ENCODE measurements around the gene TTC23.
"Not testable (repeated sequence)": the region's sequence is repeated elsewhere in the genome, so short reads cannot be mapped to it uniquely, and the experiment has no call there.

The TTC23 gene

DNA sequence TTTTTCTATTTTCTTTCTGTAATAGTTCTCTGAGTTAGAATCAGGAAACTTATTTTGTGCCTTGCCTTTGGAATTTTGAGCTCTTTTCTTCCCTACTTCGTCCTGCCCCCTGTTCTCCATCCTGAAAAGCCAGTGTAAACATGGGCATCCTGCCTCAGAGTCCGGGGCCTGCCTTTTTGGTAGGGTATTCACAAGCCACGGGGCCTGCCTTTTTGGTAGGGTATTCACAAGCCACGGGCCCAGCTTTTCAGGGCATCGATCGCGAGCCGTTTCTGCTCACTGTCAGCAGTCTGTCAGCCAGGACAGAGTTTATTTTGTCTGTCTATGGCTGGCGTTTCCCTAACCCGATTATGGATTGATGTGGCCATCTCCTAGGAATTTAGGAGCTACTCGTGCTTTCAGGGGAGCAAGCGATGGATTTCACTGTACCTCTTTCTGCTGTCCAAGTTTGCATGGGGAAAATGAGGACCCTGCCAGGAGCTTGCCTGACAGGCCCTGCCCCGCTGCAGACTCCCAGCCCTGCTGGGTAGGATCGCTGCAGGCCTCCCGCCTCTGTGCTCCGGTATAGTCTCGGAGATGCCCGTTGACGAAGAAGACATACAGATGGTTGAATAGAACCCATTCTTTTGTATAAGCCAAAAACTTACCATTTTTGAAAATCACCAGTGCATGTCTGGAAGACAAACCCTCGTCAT is 131.7 kb downstream of the TTC23 start:
- no peak overlapping the region for H3K9ac ChIP-seq (ENCODE audit: low read length)
- H3K4me1 ChIP-seq (ENCODE audit: control insufficient read depth, insufficient read depth, low read length): peaks cover 6% of the 10 kb centered on the region; the same call in 1 of the 2 replicates
- no peak overlapping the region for H3K27ac ChIP-seq (ENCODE audit: low read depth, low read length)
- no peaks in the 10 kb centered on the region for H3K27me3 ChIP-seq (ENCODE audit: control insufficient read depth, insufficient read depth, low read length)
- H3K4me3 ChIP-seq (ENCODE audit: low read depth, low read length): no peak overlapping the region
- H3K36me3 ChIP-seq (ENCODE audit: control insufficient read depth, insufficient read depth, low read length): no peaks in the 10 kb centered on the region; the same call in 1 of the 2 replicates
- no peaks in the 10 kb centered on the region for H3K9me3 ChIP-seq (ENCODE audit: control insufficient read depth, insufficient read depth, low read depth, low read length)

DNA sequence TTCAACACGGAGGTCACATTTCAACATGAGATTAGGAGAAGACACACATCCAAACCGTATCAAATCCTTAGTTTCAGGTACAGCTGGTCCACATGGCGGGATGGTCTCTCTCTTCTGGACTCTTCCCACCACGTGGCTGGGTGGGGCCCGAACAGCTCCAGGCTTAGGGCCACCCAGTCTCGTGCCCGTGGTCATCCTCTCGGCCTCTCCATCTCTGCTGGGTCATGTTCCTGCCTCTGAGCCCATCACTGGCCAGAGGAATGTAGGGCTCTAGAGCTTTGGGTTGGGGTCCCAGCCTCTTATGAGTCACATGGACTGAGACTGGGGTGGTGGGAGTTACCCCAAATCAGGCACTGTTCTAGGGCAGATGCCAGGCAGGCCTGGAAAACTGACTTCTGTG is 132.3 kb downstream of the TTC23 start:
- Histone ChIP-seq H3K9me3 (ENCODE audit: control insufficient read depth, insufficient read depth, low read depth, low read length) (no peaks in the 10 kb centered on the region), H3K36me3 (ENCODE audit: control insufficient read depth, insufficient read depth, low read length) (no peaks in the 10 kb centered on the region; the same call in 1 of the 2 replicates), H3K4me3 (ENCODE audit: low read depth, low read length) (no peak overlapping the region), H3K4me1 (ENCODE audit: control insufficient read depth, insufficient read depth, low read length) (peaks cover 6% of the 10 kb centered on the region; the same call in 1 of the 2 replicates), H3K27ac (ENCODE audit: low read depth, low read length) (no peak overlapping the region), H3K27me3 (ENCODE audit: control insufficient read depth, insufficient read depth, low read length) (no peaks in the 10 kb centered on the region), H3K9ac (ENCODE audit: low read length) (no peak overlapping the region)

DNA sequence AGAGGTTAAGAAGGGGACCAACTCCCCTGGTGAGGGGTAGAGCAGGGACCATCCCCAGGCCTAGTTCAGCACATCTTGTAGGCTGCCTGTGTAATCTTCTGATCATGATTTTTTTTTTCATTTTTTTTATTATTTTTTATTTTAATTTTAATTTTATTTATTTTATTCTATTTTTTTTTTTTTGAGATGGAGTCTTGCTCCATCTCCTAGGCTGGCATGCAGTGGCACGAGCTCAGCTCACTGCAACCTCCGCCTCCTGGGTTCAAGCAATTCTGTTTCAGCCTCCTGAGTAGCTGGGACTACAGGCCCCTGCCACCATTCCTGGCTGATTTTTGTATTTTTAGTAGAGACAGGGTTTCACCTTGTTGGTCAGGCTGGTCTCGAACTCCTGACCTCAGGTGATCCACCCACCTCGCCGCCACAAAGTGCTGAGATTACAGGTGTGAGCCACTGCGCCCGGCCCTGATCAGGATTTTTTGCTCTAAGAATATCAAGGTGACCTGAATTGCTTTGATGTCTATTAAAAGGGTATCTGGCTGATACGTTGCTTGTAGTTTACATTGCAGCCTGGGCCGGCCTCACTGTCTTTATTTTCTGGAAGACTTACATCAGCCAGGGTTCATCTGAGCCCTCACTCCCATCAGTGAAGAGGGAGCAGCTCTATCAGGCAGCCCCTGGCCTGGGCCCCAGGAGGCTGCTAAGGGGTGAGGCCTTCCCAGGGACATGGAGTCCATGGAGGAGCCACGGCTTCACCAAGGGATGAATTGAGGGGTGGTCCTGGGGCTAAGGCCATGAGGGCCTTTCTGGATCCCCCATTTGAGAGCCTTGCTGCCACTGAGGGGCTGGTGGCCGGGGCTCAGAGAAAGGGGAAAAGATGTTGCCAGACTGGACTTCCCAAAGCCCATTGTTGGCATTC is 133.8 kb downstream of the TTC23 start:
- Histone ChIP-seq H3K4me1 (ENCODE audit: control insufficient read depth, insufficient read depth, low read length) (peaks cover 3% of the 10 kb centered on the region; the same call in 1 of the 2 replicates), H3K9ac (ENCODE audit: low read length) (no peak overlapping the region), H3K9me3 (ENCODE audit: control insufficient read depth, insufficient read depth, low read depth, low read length) (no peaks in the 10 kb centered on the region), H3K4me3 (ENCODE audit: low read depth, low read length) (no peak overlapping the region), H3K27me3 (ENCODE audit: control insufficient read depth, insufficient read depth, low read length) (no peaks in the 10 kb centered on the region), H3K27ac (ENCODE audit: low read depth, low read length) (no peak overlapping the region), H3K36me3 (ENCODE audit: control insufficient read depth, insufficient read depth, low read length) (no peaks in the 10 kb centered on the region; the same call in 1 of the 2 replicates)

DNA sequence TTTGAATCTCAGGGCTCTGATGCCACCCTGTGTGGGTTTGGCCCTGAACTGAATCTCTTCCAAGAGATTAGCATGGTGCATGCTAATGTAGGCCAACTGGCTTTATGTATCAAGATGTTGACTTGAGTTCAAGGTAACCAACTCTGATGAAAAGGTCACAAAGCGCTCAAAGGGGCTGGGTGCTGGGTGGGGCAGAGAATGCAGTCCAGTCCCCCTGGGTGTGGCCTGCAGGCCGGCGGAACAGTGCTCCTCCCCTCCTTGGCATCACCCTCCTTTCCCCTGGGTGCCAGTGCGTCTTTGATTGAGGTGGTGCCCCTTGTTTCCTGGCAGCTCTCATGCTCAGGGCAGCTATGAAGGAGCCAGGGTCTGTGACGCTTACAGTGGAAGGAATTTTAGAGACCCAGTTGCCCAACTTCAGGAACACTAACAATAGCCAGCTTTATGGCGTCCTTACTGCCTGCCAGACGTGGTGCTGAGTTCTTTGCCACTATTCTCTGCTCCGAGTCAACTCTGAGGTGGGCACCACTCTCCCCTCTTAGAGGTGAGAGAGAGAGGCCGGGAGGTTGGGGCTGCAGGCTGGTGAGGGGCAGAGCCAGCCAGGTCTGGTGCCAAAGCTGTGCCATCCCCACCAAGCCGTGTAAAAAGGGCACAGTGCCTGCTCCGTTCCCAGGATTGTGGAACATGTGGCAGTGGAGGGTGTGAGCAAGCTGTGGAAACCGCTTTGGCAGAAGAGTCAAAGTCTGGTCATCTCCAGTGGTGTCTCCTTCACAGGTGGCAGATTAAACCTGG is 134.7 kb downstream of the TTC23 start:
- H3K9me3 ChIP-seq (ENCODE audit: control insufficient read depth, insufficient read depth, low read depth, low read length): no peaks in the 10 kb centered on the region
- H3K27me3 ChIP-seq (ENCODE audit: control insufficient read depth, insufficient read depth, low read length): no peaks in the 10 kb centered on the region
- H3K9ac ChIP-seq (ENCODE audit: low read length): no peak overlapping the region
- no peaks in the 10 kb centered on the region; the same call in 1 of the 2 replicates for H3K36me3 ChIP-seq (ENCODE audit: control insufficient read depth, insufficient read depth, low read length)
- no peaks in the 10 kb centered on the region for H3K4me1 ChIP-seq (ENCODE audit: control insufficient read depth, insufficient read depth, low read length)
- H3K27ac ChIP-seq (ENCODE audit: low read depth, low read length): no peak overlapping the region
- H3K4me3 ChIP-seq (ENCODE audit: low read depth, low read length): no peak overlapping the region

DNA sequence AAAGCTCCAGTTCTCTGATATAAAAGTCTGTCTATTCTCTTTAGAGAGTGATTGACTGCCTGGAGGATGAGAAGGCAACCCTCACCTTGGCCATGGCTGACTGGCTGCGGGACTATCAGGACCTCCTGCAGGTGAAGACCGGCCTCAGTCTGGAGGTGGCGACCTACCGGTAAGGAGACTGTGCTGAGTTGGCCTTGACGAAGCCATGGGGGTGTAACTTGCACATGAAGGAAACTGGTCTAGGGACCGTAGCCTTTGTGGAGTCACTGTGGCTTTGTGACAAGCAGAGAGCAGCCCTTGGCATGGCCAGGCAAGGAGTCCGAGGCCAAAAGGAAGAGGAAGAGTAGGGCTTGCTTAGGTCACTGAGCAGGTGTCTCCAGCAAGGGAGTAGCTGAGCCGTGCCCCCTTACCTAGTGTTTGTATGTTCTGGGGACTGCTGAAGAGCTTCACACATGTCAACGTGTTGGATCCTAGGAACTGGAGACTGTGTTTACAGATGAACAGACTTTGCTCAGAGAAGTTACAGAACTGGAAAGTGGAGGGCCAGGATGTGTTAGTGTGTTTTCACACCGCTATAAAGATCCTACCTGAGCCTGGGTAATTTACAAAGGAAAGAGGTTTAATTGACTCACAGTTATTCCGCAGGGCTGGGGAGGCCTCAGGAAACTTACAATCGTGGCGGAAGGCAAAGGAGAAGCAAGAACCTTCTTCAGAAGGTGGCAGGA is 135.7 kb downstream of the TTC23 start:
- Histone ChIP-seq H3K4me3 (ENCODE audit: low read depth, low read length) (no peak overlapping the region), H3K36me3 (ENCODE audit: control insufficient read depth, insufficient read depth, low read length) (no peaks in the 10 kb centered on the region; the same call in 1 of the 2 replicates), H3K9me3 (ENCODE audit: control insufficient read depth, insufficient read depth, low read depth, low read length) (no peaks in the 10 kb centered on the region), H3K27ac (ENCODE audit: low read depth, low read length) (no peak overlapping the region), H3K27me3 (ENCODE audit: control insufficient read depth, insufficient read depth, low read length) (peaks cover 8% of the 10 kb centered on the region; the same call in 1 of the 2 replicates), H3K9ac (ENCODE audit: low read length) (no peak overlapping the region), H3K4me1 (ENCODE audit: control insufficient read depth, insufficient read depth, low read length) (no peaks in the 10 kb centered on the region)

DNA sequence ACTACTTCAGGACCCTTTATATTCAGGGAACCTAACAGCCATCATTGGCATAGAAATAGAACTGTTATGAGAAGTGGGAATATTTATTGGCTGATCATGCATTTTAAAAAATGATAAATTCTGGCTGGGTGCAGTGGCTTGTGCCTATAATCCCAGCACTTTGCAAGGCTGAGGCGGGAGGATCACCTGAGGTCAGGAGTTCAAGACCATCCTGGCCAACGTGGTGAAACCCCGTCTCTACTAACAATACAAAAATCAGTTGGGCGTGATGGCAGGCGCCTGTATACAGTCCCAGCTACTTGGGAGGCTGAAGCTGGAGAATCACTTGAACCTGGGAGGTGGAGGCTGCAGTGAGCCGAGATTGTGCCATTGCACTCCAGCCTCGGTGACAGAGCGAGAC is 137.7 kb downstream of the TTC23 start:
- not testable (repeated sequence) for H3K36me3 ChIP-seq (ENCODE audit: control insufficient read depth, insufficient read depth, low read length); H3K9me3 ChIP-seq (ENCODE audit: control insufficient read depth, insufficient read depth, low read depth, low read length); H3K4me3 ChIP-seq (ENCODE audit: low read depth, low read length); H3K9ac ChIP-seq (ENCODE audit: low read length); H3K4me1 ChIP-seq (ENCODE audit: control insufficient read depth, insufficient read depth, low read length); H3K27ac ChIP-seq (ENCODE audit: low read depth, low read length)
- H3K27me3 ChIP-seq (ENCODE audit: control insufficient read depth, insufficient read depth, low read length): peaks cover 19% of the 10 kb centered on the region

DNA sequence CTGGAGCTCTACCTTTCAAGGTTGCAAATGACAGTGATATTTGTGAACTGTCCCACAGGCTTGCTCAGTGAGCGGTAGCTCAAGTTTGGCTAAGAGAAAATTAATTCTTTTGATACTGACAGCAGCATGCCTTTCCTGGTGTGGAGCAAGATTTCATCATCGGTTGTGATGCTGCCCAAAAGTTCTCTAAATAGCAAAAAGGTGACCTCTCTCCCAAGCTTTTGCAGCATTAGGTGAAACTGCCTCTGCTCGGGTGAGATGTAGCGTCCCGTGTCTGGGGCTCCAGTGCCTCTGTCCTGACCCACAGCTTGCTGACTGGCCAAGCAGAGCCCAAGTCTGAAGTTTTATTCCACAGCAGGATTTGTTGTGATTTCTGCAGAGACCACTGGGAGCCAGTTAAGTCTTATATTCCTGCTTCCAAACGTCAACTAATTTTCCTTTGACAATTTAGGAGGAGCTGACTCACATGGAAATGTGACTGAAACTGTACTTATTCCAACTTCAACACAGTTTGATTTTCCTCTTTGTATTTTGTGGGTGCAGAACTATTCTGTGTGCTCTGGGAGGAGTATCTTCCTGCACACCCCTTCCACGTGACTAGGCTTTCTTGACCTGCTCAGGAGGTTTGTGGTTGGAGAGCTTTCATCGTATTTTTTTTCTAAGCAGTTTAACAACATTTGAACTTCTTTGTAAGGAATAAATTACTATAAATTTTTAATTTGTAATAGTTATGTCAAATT is 138.6 kb downstream of the TTC23 start:
- H3K4me3 ChIP-seq (ENCODE audit: low read depth, low read length): no peak overlapping the region
- H3K4me1 ChIP-seq (ENCODE audit: control insufficient read depth, insufficient read depth, low read length): no peaks in the 10 kb centered on the region
- no peaks in the 10 kb centered on the region for H3K9me3 ChIP-seq (ENCODE audit: control insufficient read depth, insufficient read depth, low read depth, low read length)
- H3K36me3 ChIP-seq (ENCODE audit: control insufficient read depth, insufficient read depth, low read length): no peaks in the 10 kb centered on the region; the same call in 1 of the 2 replicates
- no peak overlapping the region for H3K9ac ChIP-seq (ENCODE audit: low read length)
- H3K27ac ChIP-seq (ENCODE audit: low read depth, low read length): no peak overlapping the region
- H3K27me3 ChIP-seq (ENCODE audit: control insufficient read depth, insufficient read depth, low read length): peaks cover 28% of the 10 kb centered on the region

DNA sequence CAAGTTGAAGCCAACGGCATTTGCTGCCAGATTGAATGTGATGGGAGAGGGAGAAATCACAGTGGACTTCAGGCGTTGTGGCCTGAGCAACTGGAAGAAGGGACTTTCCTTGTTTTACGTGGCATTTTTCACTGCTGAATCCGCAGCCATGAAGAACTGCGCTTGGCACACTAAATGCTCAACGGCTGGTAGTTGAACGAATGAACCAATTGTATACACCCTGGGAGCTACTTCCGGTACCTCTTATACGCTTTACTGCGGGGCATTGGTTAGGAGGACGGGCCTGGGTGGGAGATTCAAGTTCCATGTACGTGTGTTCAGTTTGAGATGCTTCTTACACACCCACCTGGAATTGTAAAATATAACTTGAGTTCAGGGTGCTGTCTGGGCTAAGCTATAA is 139.3 kb downstream of the TTC23 start:
- Histone ChIP-seq H3K27ac (ENCODE audit: low read depth, low read length) (no peak overlapping the region), H3K27me3 (ENCODE audit: control insufficient read depth, insufficient read depth, low read length) (peaks cover 34% of the 10 kb centered on the region), H3K9me3 (ENCODE audit: control insufficient read depth, insufficient read depth, low read depth, low read length) (no peaks in the 10 kb centered on the region), H3K36me3 (ENCODE audit: control insufficient read depth, insufficient read depth, low read length) (no peaks in the 10 kb centered on the region; the same call in 1 of the 2 replicates), H3K9ac (ENCODE audit: low read length) (no peak overlapping the region), H3K4me3 (ENCODE audit: low read depth, low read length) (no peak overlapping the region), H3K4me1 (ENCODE audit: control insufficient read depth, insufficient read depth, low read length) (no peaks in the 10 kb centered on the region)

DNA sequence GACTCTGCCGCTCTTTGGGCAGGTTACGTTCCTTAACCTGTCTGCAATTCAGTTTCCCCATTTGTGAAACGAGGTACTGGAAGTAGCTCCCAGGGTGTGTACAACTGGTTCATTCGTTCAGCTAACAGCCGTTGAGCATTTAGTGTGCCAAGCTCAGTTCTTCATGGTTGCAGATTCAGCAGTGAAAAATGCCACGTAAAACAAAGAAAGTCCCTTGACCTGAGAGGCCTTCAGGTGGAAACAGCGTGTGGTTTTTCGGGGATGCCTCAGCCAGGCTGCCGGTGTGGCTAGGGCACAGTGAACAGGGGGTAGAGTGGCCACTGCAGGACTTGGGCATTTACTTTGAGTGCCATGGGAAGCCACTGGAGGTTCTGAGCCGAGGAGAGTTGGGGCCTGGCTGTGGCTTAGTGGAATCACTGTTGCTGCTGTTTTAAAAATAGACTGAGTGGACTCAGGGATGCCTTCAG is 139.8 kb downstream of the TTC23 start:
- Histone ChIP-seq H3K27ac (ENCODE audit: low read depth, low read length) (no peak overlapping the region), H3K4me3 (ENCODE audit: low read depth, low read length) (no peak overlapping the region), H3K27me3 (ENCODE audit: control insufficient read depth, insufficient read depth, low read length) (peaks cover 37% of the 10 kb centered on the region), H3K36me3 (ENCODE audit: control insufficient read depth, insufficient read depth, low read length) (no peaks in the 10 kb centered on the region; the same call in 1 of the 2 replicates), H3K9me3 (ENCODE audit: control insufficient read depth, insufficient read depth, low read depth, low read length) (no peaks in the 10 kb centered on the region), H3K9ac (ENCODE audit: low read length) (no peak overlapping the region), H3K4me1 (ENCODE audit: control insufficient read depth, insufficient read depth, low read length) (no peaks in the 10 kb centered on the region)

DNA sequence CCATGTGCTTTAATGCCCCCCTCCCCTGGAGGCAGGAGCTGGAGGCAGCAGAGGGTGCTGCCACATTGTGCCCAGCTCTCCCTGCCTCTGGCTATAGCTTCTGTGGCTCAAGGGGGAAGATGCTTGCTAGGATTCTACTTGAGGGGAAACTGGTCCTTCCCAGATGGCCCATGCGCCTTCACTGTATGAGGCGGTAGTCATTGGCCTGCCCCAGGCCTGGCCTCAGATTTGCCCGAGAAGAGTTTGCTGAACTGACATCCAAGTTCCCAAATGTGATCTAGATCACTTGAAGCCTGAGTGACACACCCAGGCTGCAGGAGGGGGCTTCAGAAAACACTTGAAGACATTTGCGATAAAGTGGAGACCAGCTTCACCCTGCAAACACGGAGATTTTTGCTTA is 140.4 kb downstream of the TTC23 start:
- Histone ChIP-seq H3K27me3 (ENCODE audit: control insufficient read depth, insufficient read depth, low read length) (peaks cover 37% of the 10 kb centered on the region), H3K9ac (ENCODE audit: low read length) (no peak overlapping the region), H3K9me3 (ENCODE audit: control insufficient read depth, insufficient read depth, low read depth, low read length) (no peaks in the 10 kb centered on the region), H3K27ac (ENCODE audit: low read depth, low read length) (no peak overlapping the region), H3K36me3 (ENCODE audit: control insufficient read depth, insufficient read depth, low read length) (no peaks in the 10 kb centered on the region; the same call in 1 of the 2 replicates), H3K4me1 (ENCODE audit: control insufficient read depth, insufficient read depth, low read length) (no peaks in the 10 kb centered on the region), H3K4me3 (ENCODE audit: low read depth, low read length) (no peak overlapping the region)
